GM23338 (cell line): ENCODE results near the gene ISOC2.

Experiments used
- CREB1 ChIP-seq: fragments of 250-450 bp; sonication (Bioruptor Pico); IDR thresholded peaks from 2 replicates; pipeline ENCODE4 v1.5.0; 2020; ENCODE audit warnings: low read depth, mild to moderate bottlenecking, moderate library complexity
- CTCF ChIP-seq, 2 experiments: fragments of 200-600 bp in 1 of 2; sonication (generic) in 1 of 2; conservative IDR thresholded peaks; 2 replicates each; pipeline versions ENCODE4 v1.5.1 to v1.6.1; 2016 to 2017; ENCODE audit warnings: antibody characterized with exemption in 2 of 2, low read depth in 2 of 2, mild to moderate bottlenecking in 2 of 2, moderate library complexity in 1 of 2
- ETS1 ChIP-seq: IDR thresholded peaks from 2 replicates; pipeline ENCODE4 v1.6.1; 2016; ENCODE audit warnings: antibody characterized with exemption
- EZH2 ChIP-seq: fragments of 200-600 bp; sonication (generic); IDR thresholded peaks from one replicate; pipeline ENCODE4 v1.8.0; 2017; ENCODE audit warnings: antibody characterized with exemption, mild to moderate bottlenecking, low read depth; ENCODE audit not compliant: unreplicated experiment
- EZH2phosphoT487 ChIP-seq: fragments of 200-600 bp; sonication (generic); IDR thresholded peaks from one replicate; pipeline ENCODE4 v1.8.1; 2018; ENCODE audit warnings: antibody characterized with exemption; ENCODE audit not compliant: unreplicated experiment
- JUNB ChIP-seq: IDR thresholded peaks from one replicate; pipeline ENCODE4 v1.6.1; 2016; ENCODE audit warnings: antibody characterized with exemption; ENCODE audit not compliant: unreplicated experiment
- NANOG ChIP-seq: IDR thresholded peaks from 2 replicates; pipeline ENCODE4 v1.6.1; 2016; ENCODE audit warnings: antibody characterized with exemption, borderline replicate concordance
- POLR2AphosphoS5 ChIP-seq: IDR thresholded peaks from 2 replicates; pipeline ENCODE4 v1.6.1; 2016; ENCODE audit warnings: antibody characterized with exemption, low read depth
- REST ChIP-seq: IDR thresholded peaks from one replicate; pipeline ENCODE4 v1.6.1; 2018; ENCODE audit warnings: antibody characterized with exemption; ENCODE audit not compliant: unreplicated experiment
- ZNF114 ChIP-seq: fragments of 250-450 bp; sonication (Bioruptor Pico); IDR thresholded peaks from 2 replicates; pipeline ENCODE4 v1.5.0; 2020; ENCODE audit warnings: mild to moderate bottlenecking, moderate library complexity
- ZNF331 ChIP-seq: fragments of 250-450 bp; sonication (Bioruptor Pico); IDR thresholded peaks from 2 replicates; pipeline ENCODE4 v1.5.0; 2020; ENCODE audit warnings: low read depth, mild to moderate bottlenecking, moderate library complexity

GRCh38 chr19:55442372-55442961, 19.0 kb downstream of the ISOC2 start:
- no peak for TF ChIP-seq EZH2
- TF ChIP-seq CTCF (conservative IDR thresholded peaks at IDR 0.05; ENCODE audit: low read depth in 2 of 2): no peak; a peak in 1 of 4 replicates
- TF ChIP-seq JUNB: no peak
- no peak for TF ChIP-seq NANOG
- no peak for TF ChIP-seq CREB1 (CRISPR knock-in tag)
- no peak for TF ChIP-seq POLR2AphosphoS5
- TF ChIP-seq REST: no peak
- TF ChIP-seq ZNF331 (CRISPR knock-in tag): no peak
- TF ChIP-seq EZH2phosphoT487: no peak
- no peak for TF ChIP-seq ZNF114 (CRISPR knock-in tag)
- TF ChIP-seq ETS1: no peak
